A172 (cell line): ENCODE data around the gene PSME3IP1. TPM values are rescaled to one million over a fixed set of nuclear protein-coding genes. Genes with fewer than 3 reads are reported as not detected.

Source experiments
- DNase-seq: peaks from one replicate; pipeline ENCODE4 v3.0.0-alpha.2; 2015; ENCODE audit warnings: low spot score
- total RNA-seq: library from RNA; depleted of rRNA; stranded (reverse); fragments of >200 nt; shearing (Covaris generic); gene quantifications from 2 replicates; pipeline ENCODE4 v1.2.3, GENCODE V29; 2014

PSME3IP1 gene
- total RNA-seq, 1 experiment from 2014 or later, result 232 TPM

- DNase-seq, result no peak
These were observed 40.5 kb downstream of the PSME3IP1 start for GRCh38 chr16:57145046-57146021.

GRCh38 chr16:57144027-57144426 lies 41.8 kb downstream of the PSME3IP1 start:
- no peak for DNase-seq

GRCh38 chr16:57143149-57143921 lies 42.5 kb downstream of the PSME3IP1 start:
- DNase-seq, result no peak

GRCh38 chr16:57141822-57142631 lies 43.8 kb downstream of the PSME3IP1 start:
- no peak for DNase-seq

GRCh38 chr16:57140931-57141668 lies 44.7 kb downstream of the PSME3IP1 start:
- no peak for DNase-seq

GRCh38 chr16:57138281-57138935 lies 47.4 kb downstream of the PSME3IP1 start:
- DNase-seq, result no peak

- DNase-seq, result no peak
These were observed 48.1 kb downstream of the PSME3IP1 start for GRCh38 chr16:57137566-57138273.

GRCh38 chr16:57137043-57137442 lies 48.8 kb downstream of the PSME3IP1 start:
- no peak for DNase-seq

- DNase-seq, result no peak
These were observed 50.9 kb downstream of the PSME3IP1 start for GRCh38 chr16:57134982-57135381.

GRCh38 chr16:57133886-57134285 lies 52.0 kb downstream of the PSME3IP1 start:
- no peak for DNase-seq

- DNase-seq, result no peak
These were observed 52.8 kb downstream of the PSME3IP1 start for GRCh38 chr16:57133031-57133430.

GRCh38 chr16:57132470-57132869 lies 53.4 kb downstream of the PSME3IP1 start:
- no peak for DNase-seq

- no peak for DNase-seq
These were observed 54.4 kb downstream of the PSME3IP1 start for GRCh38 chr16:57131351-57131970.

- DNase-seq, result no peak
These were observed 54.9 kb downstream of the PSME3IP1 start for GRCh38 chr16:57130950-57131321.

- DNase-seq, result no peak
These were observed 57.0 kb downstream of the PSME3IP1 start for GRCh38 chr16:57128771-57129389.

- no peak for DNase-seq
These were observed 58.0 kb downstream of the PSME3IP1 start for GRCh38 chr16:57127836-57128235.

GRCh38 chr16:57127037-57127763 lies 58.6 kb downstream of the PSME3IP1 start:
- no peak for DNase-seq

- DNase-seq, result peak; percentile 40
These were observed 59.4 kb downstream of the PSME3IP1 start for GRCh38 chr16:57126411-57126810.
